C4-2B (cell line): ENCODE data around the gene COPB2.

Experiments used
- H3K27ac ChIP-seq: fragments of 450-650 bp; 2 replicates; pipeline ENCODE4 v1.5.1; 2017
- CTCF ChIP-seq: fragments of 450-650 bp; conservative IDR thresholded peaks from 2 replicates; pipeline ENCODE4 v1.5.1; 2017; ENCODE audit warnings: mild to moderate bottlenecking
- ZFX ChIP-seq: fragments of 450-650 bp; IDR thresholded peaks from 2 replicates; pipeline ENCODE4 v1.6.1; 2017

COPB2 gene

GRCh38 chr3:139326131-139326530 lies 63.3 kb downstream of the COPB2 start:
- TF ChIP-seq CTCF (no peak), ZFX (no peak)

DNA sequence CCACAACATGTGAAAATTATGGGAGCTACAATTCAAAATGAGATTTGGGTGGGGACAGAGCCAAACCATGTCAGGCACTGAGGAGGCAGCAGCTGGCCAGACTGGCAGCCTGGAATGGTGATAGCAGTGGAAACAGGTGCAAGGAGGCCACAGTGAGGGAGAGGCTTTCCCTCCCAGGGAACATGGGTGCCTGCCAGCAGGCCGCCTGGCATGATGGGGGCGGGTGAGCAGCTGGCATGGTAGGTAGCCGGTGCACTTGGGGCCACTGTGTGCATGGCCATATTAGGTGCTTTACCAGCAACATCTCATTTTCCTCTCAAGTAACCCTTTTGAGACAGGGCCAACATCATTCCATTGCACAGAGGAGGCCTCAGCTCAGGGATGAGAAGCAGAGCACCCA lies 63.9 kb downstream of the COPB2 start:
- no peak overlapping the region for H3K27ac ChIP-seq
- no peak for TF ChIP-seq ZFX

More at GRCh38 chr3:139326131-139326530, 63.3 kb downstream of the COPB2 start:
- H3K27ac ChIP-seq, result no peak overlapping the region

- TF ChIP-seq CTCF (no peak), ZFX (no peak)
- H3K27ac ChIP-seq, result no peak overlapping the region
Observed at GRCh38 chr3:139324456-139324855, 65.0 kb downstream of the COPB2 start.

GRCh38 chr3:139323146-139323545 lies 66.3 kb downstream of the COPB2 start:
- H3K27ac ChIP-seq, result no peak overlapping the region
- no peak for TF ChIP-seq CTCF
- no peak for TF ChIP-seq ZFX

GRCh38 chr3:139322346-139322745 lies 67.1 kb downstream of the COPB2 start:
- TF ChIP-seq ZFX (no peak), CTCF (no peak)
- no peak overlapping the region for H3K27ac ChIP-seq

GRCh38 chr3:139320551-139321309 lies 68.7 kb downstream of the COPB2 start:
- H3K27ac ChIP-seq, result no peak overlapping the region
- TF ChIP-seq CTCF (no peak), ZFX (no peak)

- no peak overlapping the region; the same call in 1 of the 2 replicates for H3K27ac ChIP-seq
- TF ChIP-seq ZFX (no peak), CTCF (peak; percentile 21; the same call in 1 of the 2 replicates)
Observed at GRCh38 chr3:139319428-139320402, 69.7 kb downstream of the COPB2 start.
